Measurements from ENCODE around the gene TRPM1. TPM values are rescaled to one million over a fixed set of nuclear protein-coding genes. Genes with fewer than 3 reads are reported as not detected.

The TRPM1 gene
- total and polyA plus RNA-seq, 9 of the 15 experiments (the other 6 are each of a cell fraction or from before 2014, with no cell fraction given): 0.01 to 0.06 (median 0.03) TPM; not detected in 5

GRCh38 chr15:30978328-30978727 is 123.2 kb downstream of the TRPM1 start:
- H3K79me2 ChIP-seq (ENCODE audit: control insufficient read depth, insufficient read depth, low read length): no peaks in the 10 kb centered on the region
- H3K27me3 ChIP-seq (ENCODE audit: control insufficient read depth in 2 of 2, insufficient read depth in 2 of 2, low read length in 2 of 2): no peaks in the 10 kb centered on the region
- no peaks in the 10 kb centered on the region for H3K9me3 ChIP-seq (replicated peaks; ENCODE audit: control insufficient read depth, insufficient read depth, low read depth, low read length)
- intact Hi-C loops (cut with micrococcal nuclease) (no loop called here), in situ Hi-C loops (cut with MboI) (no loop called here)
- peaks cover 10% of the 10 kb centered on the region; the same call in 2 of the 3 replicates for H3K36me3 ChIP-seq (ENCODE audit: control insufficient read depth, insufficient read depth, low read length)
- POLR2A ChIA-PET: interaction anchor here (0.7 to 1.8 kb wide), 4 partner anchors 10 to 177 kb away, joined by 3 to 9 read pairs (median 6); partner anchors contain the start of gene MTMR10
- H3K4me2 ChIP-seq (ENCODE audit: insufficient read depth, low read length): no peak overlapping the region
- CTCF ChIA-PET (ENCODE audit: low intra/inter-chr PET ratio): no interaction called here
- H2AFZ ChIP-seq (ENCODE audit: low read depth, low read length): no peak overlapping the region
- H3K9ac ChIP-seq (ENCODE audit: insufficient read depth in 1 of 2, low read depth in 2 of 2, low read length in 2 of 2): no peak overlapping the region
- H3K4me1 ChIP-seq (replicated peaks in 1 of 2; ENCODE audit: control insufficient read depth in 2 of 2, insufficient read depth in 2 of 2, low read length in 2 of 2): peaks cover 0 to 3% of the 10 kb centered on the region in 2 experiments; a peak in 1 of 5 replicates
- no TSS peak for BruUV-seq (replicated peaks)
- no peak overlapping the region for H3K27ac ChIP-seq (ENCODE audit: extremely low read depth, low read depth, low read length)
- peak; percentile 88 for ATAC-seq
- no peak overlapping the region for H3K4me3 ChIP-seq
- peak; percentile 78 for FAIRE-seq
- H4K20me1 ChIP-seq (replicated peaks; ENCODE audit: control insufficient read depth, insufficient read depth, low read length): peaks cover 9% of the 10 kb centered on the region
- peak; percentile 16 to 76 (median 38) for DNase-seq (ENCODE audit: extremely low read depth in 1 of 4, low spot score in 3 of 4)
- H3K9me1 ChIP-seq (ENCODE audit: control insufficient read depth, insufficient read depth, low read length): no peaks in the 10 kb centered on the region
- TF ChIP-seq TCF3 (CRISPR knock-in tag; IDR thresholded peaks at IDR 0.05): peak; percentile 97
- no peak for TF ChIP-seq GABPB2 (CRISPR knock-in tag; conservative IDR thresholded peaks at IDR 0.05)
- TF ChIP-seq ZNF589 (CRISPR knock-in tag; IDR thresholded peaks at IDR 0.05; ENCODE audit: low read depth): peak; percentile 72
- peak; percentile 97 for TF ChIP-seq HDAC2 (IDR thresholded peaks at IDR 0.05)
- no peak for TF ChIP-seq NR1H2 (CRISPR knock-in tag; IDR thresholded peaks at IDR 0.05)
- peak in 1 of 3 experiments; percentile 73; a peak in 2 of 6 replicates for TF ChIP-seq ZBTB11 (CRISPR knock-in tag; IDR thresholded peaks at IDR 0.05)
- TF ChIP-seq ZMIZ1 (IDR thresholded peaks at IDR 0.05; ENCODE audit: low read depth in 2 of 2, low read length in 2 of 2): peak in 1 of 2 experiments; percentile 82; a peak in 2 of 4 replicates
- TF ChIP-seq HDAC1 (IDR thresholded peaks at IDR 0.05): peak; percentile 79 to 96; a peak in 3 of 4 replicates
- no peak for TF ChIP-seq ZC3H8 (IDR thresholded peaks at IDR 0.05)
- TF ChIP-seq NFXL1 (CRISPR knock-in tag; IDR thresholded peaks at IDR 0.05): no peak
- no peak for TF ChIP-seq TAF15 (IDR thresholded peaks at IDR 0.05; ENCODE audit: low read depth, low read length)
- TF ChIP-seq CHAMP1 (IDR thresholded peaks at IDR 0.05): peak; percentile 55; the same call in 1 of the 2 replicates
- TF ChIP-seq ATF7 (IDR thresholded peaks at IDR 0.05): peak; percentile 36; the same call in 1 of the 2 replicates
- peak; percentile 99 for TF ChIP-seq CBFA2T3 (IDR thresholded peaks at IDR 0.05)
